Hepatocyte (in vitro differentiated cells): ENCODE data around the gene IGFBPL1.

Experiments used
- EZH2 ChIP-seq: fragments of 200-600 bp; sonication (generic); IDR thresholded peaks from 2 replicates; pipeline ENCODE4 v1.6.1; 2016; ENCODE audit warnings: antibody characterized with exemption, mild to moderate bottlenecking, borderline replicate concordance
- EZH2phosphoT487 ChIP-seq: fragments of 200-600 bp; sonication (generic); IDR thresholded peaks from one replicate; pipeline ENCODE4 v1.6.1; 2018; ENCODE audit warnings: antibody characterized with exemption, mild to moderate bottlenecking, low read depth, moderate library complexity; ENCODE audit not compliant: unreplicated experiment, severe bottlenecking
- TF ChIP-seq, protein P1 (sequence below): fragments of 200-600 bp; sonication (generic); IDR thresholded peaks from 2 replicates; pipeline ENCODE4 v1.5.1; 2016; ENCODE audit warnings: antibody characterized with exemption, mild to moderate bottlenecking; ENCODE audit not compliant: poor library complexity

DNA sequence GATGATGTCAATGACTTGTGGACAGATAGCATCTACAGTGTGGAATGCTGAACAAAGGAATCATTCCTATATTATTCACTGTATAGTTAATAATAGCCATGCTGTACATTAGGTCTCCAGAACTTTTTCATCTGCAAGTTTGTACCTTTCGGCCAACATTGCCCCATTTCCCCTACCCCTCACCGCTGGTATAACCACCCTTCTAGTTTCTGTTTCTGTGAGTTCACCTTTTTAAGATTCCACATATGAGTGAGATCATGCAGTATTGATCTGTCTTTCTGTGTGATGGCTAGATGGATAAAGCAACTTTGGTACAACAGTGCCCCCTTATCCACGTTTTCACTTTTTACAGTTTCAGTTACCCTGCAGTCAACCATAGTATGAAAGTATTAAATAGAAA is 50.6 kb downstream of the IGFBPL1 start:
- TF ChIP-seq EZH2phosphoT487 (no peak), EZH2 (no peak)
- TF ChIP-seq, protein P1, sequence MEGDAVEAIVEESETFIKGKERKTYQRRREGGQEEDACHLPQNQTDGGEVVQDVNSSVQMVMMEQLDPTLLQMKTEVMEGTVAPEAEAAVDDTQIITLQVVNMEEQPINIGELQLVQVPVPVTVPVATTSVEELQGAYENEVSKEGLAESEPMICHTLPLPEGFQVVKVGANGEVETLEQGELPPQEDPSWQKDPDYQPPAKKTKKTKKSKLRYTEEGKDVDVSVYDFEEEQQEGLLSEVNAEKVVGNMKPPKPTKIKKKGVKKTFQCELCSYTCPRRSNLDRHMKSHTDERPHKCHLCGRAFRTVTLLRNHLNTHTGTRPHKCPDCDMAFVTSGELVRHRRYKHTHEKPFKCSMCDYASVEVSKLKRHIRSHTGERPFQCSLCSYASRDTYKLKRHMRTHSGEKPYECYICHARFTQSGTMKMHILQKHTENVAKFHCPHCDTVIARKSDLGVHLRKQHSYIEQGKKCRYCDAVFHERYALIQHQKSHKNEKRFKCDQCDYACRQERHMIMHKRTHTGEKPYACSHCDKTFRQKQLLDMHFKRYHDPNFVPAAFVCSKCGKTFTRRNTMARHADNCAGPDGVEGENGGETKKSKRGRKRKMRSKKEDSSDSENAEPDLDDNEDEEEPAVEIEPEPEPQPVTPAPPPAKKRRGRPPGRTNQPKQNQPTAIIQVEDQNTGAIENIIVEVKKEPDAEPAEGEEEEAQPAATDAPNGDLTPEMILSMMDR: no peak
